ENCODE results near the gene PLCB2.

GRCh38 chr15:40329804-40330203 lies 22.1 kb upstream of the PLCB2 start:
- TF ChIP-seq CTCF (conservative IDR thresholded peaks at IDR 0.05; ENCODE audit: low read depth in 2 of 2) (no peak), JUNB (IDR thresholded peaks at IDR 0.05; ENCODE audit: unreplicated experiment) (no peak), EZH2phosphoT487 (IDR thresholded peaks at IDR 0.05; ENCODE audit: unreplicated experiment) (no peak), CREB1 (CRISPR knock-in tag; IDR thresholded peaks at IDR 0.05; ENCODE audit: low read depth) (no peak), POLR2AphosphoS5 (IDR thresholded peaks at IDR 0.05; ENCODE audit: low read depth) (no peak), STAT1 (IDR thresholded peaks at IDR 0.05; ENCODE audit: unreplicated experiment) (no peak), EZH2 (IDR thresholded peaks at IDR 0.05; ENCODE audit: low read depth, unreplicated experiment) (no peak), ZNF331 (CRISPR knock-in tag; IDR thresholded peaks at IDR 0.05; ENCODE audit: low read depth) (no peak), NANOG (IDR thresholded peaks at IDR 0.05; ENCODE audit: borderline replicate concordance) (no peak), ZNF114 (CRISPR knock-in tag; IDR thresholded peaks at IDR 0.05) (no peak)
- TF ChIP-seq, protein P1, sequence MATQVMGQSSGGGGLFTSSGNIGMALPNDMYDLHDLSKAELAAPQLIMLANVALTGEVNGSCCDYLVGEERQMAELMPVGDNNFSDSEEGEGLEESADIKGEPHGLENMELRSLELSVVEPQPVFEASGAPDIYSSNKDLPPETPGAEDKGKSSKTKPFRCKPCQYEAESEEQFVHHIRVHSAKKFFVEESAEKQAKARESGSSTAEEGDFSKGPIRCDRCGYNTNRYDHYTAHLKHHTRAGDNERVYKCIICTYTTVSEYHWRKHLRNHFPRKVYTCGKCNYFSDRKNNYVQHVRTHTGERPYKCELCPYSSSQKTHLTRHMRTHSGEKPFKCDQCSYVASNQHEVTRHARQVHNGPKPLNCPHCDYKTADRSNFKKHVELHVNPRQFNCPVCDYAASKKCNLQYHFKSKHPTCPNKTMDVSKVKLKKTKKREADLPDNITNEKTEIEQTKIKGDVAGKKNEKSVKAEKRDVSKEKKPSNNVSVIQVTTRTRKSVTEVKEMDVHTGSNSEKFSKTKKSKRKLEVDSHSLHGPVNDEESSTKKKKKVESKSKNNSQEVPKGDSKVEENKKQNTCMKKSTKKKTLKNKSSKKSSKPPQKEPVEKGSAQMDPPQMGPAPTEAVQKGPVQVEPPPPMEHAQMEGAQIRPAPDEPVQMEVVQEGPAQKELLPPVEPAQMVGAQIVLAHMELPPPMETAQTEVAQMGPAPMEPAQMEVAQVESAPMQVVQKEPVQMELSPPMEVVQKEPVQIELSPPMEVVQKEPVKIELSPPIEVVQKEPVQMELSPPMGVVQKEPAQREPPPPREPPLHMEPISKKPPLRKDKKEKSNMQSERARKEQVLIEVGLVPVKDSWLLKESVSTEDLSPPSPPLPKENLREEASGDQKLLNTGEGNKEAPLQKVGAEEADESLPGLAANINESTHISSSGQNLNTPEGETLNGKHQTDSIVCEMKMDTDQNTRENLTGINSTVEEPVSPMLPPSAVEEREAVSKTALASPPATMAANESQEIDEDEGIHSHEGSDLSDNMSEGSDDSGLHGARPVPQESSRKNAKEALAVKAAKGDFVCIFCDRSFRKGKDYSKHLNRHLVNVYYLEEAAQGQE (IDR thresholded peaks at IDR 0.05; ENCODE audit: unreplicated experiment) = no peak
- TF ChIP-seq, protein P2, sequence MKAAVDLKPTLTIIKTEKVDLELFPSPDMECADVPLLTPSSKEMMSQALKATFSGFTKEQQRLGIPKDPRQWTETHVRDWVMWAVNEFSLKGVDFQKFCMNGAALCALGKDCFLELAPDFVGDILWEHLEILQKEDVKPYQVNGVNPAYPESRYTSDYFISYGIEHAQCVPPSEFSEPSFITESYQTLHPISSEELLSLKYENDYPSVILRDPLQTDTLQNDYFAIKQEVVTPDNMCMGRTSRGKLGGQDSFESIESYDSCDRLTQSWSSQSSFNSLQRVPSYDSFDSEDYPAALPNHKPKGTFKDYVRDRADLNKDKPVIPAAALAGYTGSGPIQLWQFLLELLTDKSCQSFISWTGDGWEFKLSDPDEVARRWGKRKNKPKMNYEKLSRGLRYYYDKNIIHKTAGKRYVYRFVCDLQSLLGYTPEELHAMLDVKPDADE (IDR thresholded peaks at IDR 0.05) = no peak

Measured in GM23338 (cell line).